Panc1 (cell line): Measurements from ENCODE around the gene OR2T27. TPM values are rescaled to one million over a fixed set of nuclear protein-coding genes. Genes with fewer than 3 reads are reported as not detected.

Experiments
- ATAC-seq: fragments of 200-7000 bp; cut with Tn5 transposase; 2 replicates; pipeline ENCODE4 v1.9.1; 2020; ENCODE audit warnings: mild to moderate bottlenecking, moderate library complexity
- BruUV-seq: library from RNA; stranded (reverse); fragments of 400-500 nt; replicated peaks from 2 replicates; lab custom pipeline; 2021; lab: Mats Ljungman, UMichigan
- CTCF ChIA-PET: fragments of 300-600 bp; sonication (Branson Sonifier 250); formaldehyde crosslinking; loops from one replicate; lab custom pipeline; 2022; ENCODE audit warnings: antibody characterized with exemption; lab: Charles Lee
- POLR2A ChIA-PET: fragments of 300-600 bp; sonication (Branson Sonifier 250); formaldehyde crosslinking; loops from one replicate; lab custom pipeline; 2022; ENCODE audit warnings: antibody characterized with exemption; lab: Charles Lee
- DNase-seq: peaks from one replicate; pipeline ENCODE4 v3.0.0-alpha.2; 2010; ENCODE audit warnings: low read depth, low spot score
- H3K27ac ChIP-seq: 2 replicates; pipeline ENCODE4 v1.5.1; 2011; ENCODE audit warnings: mild to moderate bottlenecking, low read length, inconsistent platforms
- H3K27me3 ChIP-seq: fragments of 200-500 bp; sonication (Bioruptor generic); 2 replicates; pipeline ENCODE4 v1.6.0; 2014; ENCODE audit warnings: low read length, inconsistent platforms; ENCODE audit not compliant: control insufficient read depth, insufficient read depth
- H3K36me3 ChIP-seq: fragments of 200-500 bp; sonication (Bioruptor generic); 2 replicates; pipeline ENCODE4 v1.5.1; 2014; ENCODE audit warnings: inconsistent platforms, mild to moderate bottlenecking, low read length, moderate library complexity; ENCODE audit not compliant: control insufficient read depth, insufficient read depth
- H3K4me1 ChIP-seq: 2 replicates; pipeline ENCODE4 v1.5.1; 2011; ENCODE audit warnings: inconsistent platforms, mild to moderate bottlenecking, low read length, moderate library complexity; ENCODE audit not compliant: control insufficient read depth, insufficient read depth
- H3K4me3 ChIP-seq, 2 experiments: 2 replicates each; pipeline ENCODE4 v1.5.1; 2011 to 2012; ENCODE audit warnings: low read depth in 2 of 2, low read length in 2 of 2, mild to moderate bottlenecking in 2 of 2, inconsistent platforms in 1 of 2, moderate library complexity in 1 of 2
- H3K9me3 ChIP-seq: fragments of 200-500 bp; sonication (Bioruptor generic); 2 replicates; pipeline ENCODE4 v1.5.1; 2014; ENCODE audit warnings: low read depth, mild to moderate bottlenecking, inconsistent platforms, low read length, moderate library complexity; ENCODE audit not compliant: control insufficient read depth, insufficient read depth
- POLR2AphosphoS5 ChIP-seq: IDR thresholded peaks from 2 replicates; pipeline ENCODE4 v1.6.1; 2012; ENCODE audit warnings: mild to moderate bottlenecking, low read depth, low read length, moderate library complexity
- SIN3A ChIP-seq: IDR thresholded peaks from 2 replicates; pipeline ENCODE4 v1.6.1; 2012; ENCODE audit warnings: low read depth, mild to moderate bottlenecking, low read length, moderate library complexity, borderline replicate concordance; ENCODE audit not compliant: insufficient read depth
- TCF7L2 ChIP-seq: IDR thresholded peaks from 2 replicates; pipeline ENCODE4 v1.6.1; 2011; ENCODE audit warnings: mild to moderate bottlenecking, low read depth, low read length, inconsistent platforms
- in situ Hi-C: cut with HindIII; loops from 2 replicates; pipeline ENCODE4 v1.10.0; 2016; ENCODE audit warnings: low sequenced_read_pairs, low pct_unique_long_range_greater_than_20kb
- intact Hi-C: fragments of 100-400 bp; cut with micrococcal nuclease; formaldehyde crosslinking; loops from one replicate; pipeline ENCODE4 v1.10.0; 2022; ENCODE audit not compliant: unreplicated experiment
- total RNA-seq: library from RNA; stranded (reverse); gene quantifications from one replicate; pipeline ENCODE4 v1.2.1, GENCODE V29; 2021; ENCODE audit not compliant: unreplicated experiment
- TF ChIP-seq, protein P1 (sequence below): fragments of 450-650 bp; IDR thresholded peaks from 2 replicates; pipeline ENCODE4 v1.5.1; 2017; ENCODE audit warnings: mild to moderate bottlenecking
- TF ChIP-seq, protein P2 (sequence below), 2 experiments: IDR thresholded peaks; 2 replicates each; pipeline ENCODE4 v1.6.1; 2011 to 2012; ENCODE audit warnings: low read depth in 2 of 2, control low read depth in 1 of 2, low read length in 1 of 2, mild to moderate bottlenecking in 1 of 2, moderate library complexity in 1 of 2; ENCODE audit not compliant: insufficient read depth in 1 of 2

OR2T27 gene
- total RNA-seq, 1 experiment from 2014 or later, result not detected

DNA sequence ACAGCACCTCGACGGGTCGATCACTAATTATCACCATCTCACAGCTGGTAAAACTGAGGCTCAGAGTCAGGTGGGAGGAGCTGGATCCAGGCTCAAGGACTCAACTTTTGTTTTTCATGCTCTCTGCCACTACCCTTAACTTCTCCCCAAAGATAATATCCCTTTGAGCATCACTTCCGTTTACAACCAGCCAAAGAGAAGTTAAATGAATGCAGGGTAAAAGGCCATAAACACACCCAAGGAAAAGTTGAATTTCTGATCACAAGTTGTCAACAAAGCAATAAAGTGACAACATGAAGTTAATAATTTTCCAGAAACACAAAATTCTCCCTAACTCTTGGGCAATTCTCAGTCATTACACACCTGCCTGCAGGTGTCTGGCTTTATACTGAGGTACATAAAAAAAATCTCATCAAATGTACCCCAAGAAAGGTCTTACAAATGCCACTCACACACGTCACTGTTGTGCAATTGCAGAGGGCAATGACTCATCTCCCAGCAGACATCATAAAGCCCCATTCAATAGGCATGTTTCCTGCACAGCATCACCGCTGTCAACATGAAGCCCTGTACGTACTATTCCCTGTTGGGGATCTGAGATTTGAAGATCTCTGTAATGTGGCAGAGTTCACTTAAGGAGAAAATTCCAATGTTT is 23.8 kb downstream of the OR2T27 start:
- Histone ChIP-seq H3K4me1 (no peaks in the 10 kb centered on the region), H3K4me3 (no peak overlapping the region), H3K27ac (no peak overlapping the region), H3K36me3 (no peaks in the 10 kb centered on the region), H3K27me3 (no peaks in the 10 kb centered on the region), H3K9me3 (no peaks in the 10 kb centered on the region)
- TF ChIP-seq, protein P1, sequence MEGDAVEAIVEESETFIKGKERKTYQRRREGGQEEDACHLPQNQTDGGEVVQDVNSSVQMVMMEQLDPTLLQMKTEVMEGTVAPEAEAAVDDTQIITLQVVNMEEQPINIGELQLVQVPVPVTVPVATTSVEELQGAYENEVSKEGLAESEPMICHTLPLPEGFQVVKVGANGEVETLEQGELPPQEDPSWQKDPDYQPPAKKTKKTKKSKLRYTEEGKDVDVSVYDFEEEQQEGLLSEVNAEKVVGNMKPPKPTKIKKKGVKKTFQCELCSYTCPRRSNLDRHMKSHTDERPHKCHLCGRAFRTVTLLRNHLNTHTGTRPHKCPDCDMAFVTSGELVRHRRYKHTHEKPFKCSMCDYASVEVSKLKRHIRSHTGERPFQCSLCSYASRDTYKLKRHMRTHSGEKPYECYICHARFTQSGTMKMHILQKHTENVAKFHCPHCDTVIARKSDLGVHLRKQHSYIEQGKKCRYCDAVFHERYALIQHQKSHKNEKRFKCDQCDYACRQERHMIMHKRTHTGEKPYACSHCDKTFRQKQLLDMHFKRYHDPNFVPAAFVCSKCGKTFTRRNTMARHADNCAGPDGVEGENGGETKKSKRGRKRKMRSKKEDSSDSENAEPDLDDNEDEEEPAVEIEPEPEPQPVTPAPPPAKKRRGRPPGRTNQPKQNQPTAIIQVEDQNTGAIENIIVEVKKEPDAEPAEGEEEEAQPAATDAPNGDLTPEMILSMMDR, result no peak
- TF ChIP-seq, protein P2, sequence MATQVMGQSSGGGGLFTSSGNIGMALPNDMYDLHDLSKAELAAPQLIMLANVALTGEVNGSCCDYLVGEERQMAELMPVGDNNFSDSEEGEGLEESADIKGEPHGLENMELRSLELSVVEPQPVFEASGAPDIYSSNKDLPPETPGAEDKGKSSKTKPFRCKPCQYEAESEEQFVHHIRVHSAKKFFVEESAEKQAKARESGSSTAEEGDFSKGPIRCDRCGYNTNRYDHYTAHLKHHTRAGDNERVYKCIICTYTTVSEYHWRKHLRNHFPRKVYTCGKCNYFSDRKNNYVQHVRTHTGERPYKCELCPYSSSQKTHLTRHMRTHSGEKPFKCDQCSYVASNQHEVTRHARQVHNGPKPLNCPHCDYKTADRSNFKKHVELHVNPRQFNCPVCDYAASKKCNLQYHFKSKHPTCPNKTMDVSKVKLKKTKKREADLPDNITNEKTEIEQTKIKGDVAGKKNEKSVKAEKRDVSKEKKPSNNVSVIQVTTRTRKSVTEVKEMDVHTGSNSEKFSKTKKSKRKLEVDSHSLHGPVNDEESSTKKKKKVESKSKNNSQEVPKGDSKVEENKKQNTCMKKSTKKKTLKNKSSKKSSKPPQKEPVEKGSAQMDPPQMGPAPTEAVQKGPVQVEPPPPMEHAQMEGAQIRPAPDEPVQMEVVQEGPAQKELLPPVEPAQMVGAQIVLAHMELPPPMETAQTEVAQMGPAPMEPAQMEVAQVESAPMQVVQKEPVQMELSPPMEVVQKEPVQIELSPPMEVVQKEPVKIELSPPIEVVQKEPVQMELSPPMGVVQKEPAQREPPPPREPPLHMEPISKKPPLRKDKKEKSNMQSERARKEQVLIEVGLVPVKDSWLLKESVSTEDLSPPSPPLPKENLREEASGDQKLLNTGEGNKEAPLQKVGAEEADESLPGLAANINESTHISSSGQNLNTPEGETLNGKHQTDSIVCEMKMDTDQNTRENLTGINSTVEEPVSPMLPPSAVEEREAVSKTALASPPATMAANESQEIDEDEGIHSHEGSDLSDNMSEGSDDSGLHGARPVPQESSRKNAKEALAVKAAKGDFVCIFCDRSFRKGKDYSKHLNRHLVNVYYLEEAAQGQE (IDR thresholded peaks at IDR 0.05; ENCODE audit: insufficient read depth in 1 of 2, low read depth in 2 of 2, low read length in 1 of 2), result no peak
- no peak for TF ChIP-seq TCF7L2
- TF ChIP-seq POLR2AphosphoS5, result no peak
- no peak for TF ChIP-seq SIN3A
- intact Hi-C loops (no loop called here), in situ Hi-C loops (no loop called here)
- no TSS peak for BruUV-seq
- DNase-seq (no peak), ATAC-seq (no peak)
- ChIA-PET POLR2A (no interaction called here), CTCF (no interaction called here)

DNA sequence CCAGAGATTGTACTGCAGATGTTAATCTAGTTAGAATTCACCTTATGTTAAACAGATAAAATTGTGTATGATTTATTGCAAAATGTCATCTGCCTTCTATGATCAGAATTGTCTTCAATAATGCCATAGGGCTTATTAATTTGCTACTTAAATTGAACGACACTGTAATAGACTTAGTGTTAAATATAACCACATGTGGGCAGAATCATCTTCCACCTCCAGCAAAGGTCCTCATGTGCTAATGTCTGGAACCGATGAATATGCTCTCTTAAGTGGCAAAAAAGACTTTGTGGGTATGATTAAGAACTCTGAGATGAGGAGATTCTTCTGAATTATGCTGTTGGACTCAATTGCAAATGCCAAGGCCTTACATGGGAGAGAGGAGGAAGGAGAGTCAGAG is 24.8 kb downstream of the OR2T27 start:
- Histone ChIP-seq H3K36me3 (no peaks in the 10 kb centered on the region), H3K4me3 (no peak overlapping the region), H3K4me1 (no peaks in the 10 kb centered on the region), H3K9me3 (no peaks in the 10 kb centered on the region), H3K27me3 (no peaks in the 10 kb centered on the region), H3K27ac (no peak overlapping the region)
- intact Hi-C loops (no loop called here), in situ Hi-C loops (no loop called here)
- BruUV-seq, result no TSS peak
- ATAC-seq (no peak), DNase-seq (no peak)
- POLR2A ChIA-PET, result no interaction called here
- CTCF ChIA-PET, result no interaction called here
- TF ChIP-seq, protein P1, result no peak
- no peak for TF ChIP-seq TCF7L2
- TF ChIP-seq SIN3A, result no peak
- TF ChIP-seq, protein P2 (IDR thresholded peaks at IDR 0.05; ENCODE audit: insufficient read depth in 1 of 2, low read depth in 2 of 2, low read length in 1 of 2), result no peak
- TF ChIP-seq POLR2AphosphoS5, result no peak
